CD14-positive monocyte (primary cell): ENCODE data around the gene SUMO3. TPM values are rescaled to one million over a fixed set of nuclear protein-coding genes. Genes with fewer than 3 reads are reported as not detected.

ENCODE experiments used
- DNase-seq, 3 donors: peaks; one replicate each; pipeline ENCODE4 v3.0.0-alpha.2; 2011 to 2022
- H2AFZ ChIP-seq: 2 replicates; pipeline ENCODE4 v1.6.0; 2012; ENCODE audit warnings: mild to moderate bottlenecking, low read depth, low read length, inconsistent platforms; ENCODE audit not compliant: insufficient read depth, poor library complexity, severe bottlenecking
- H3K27ac ChIP-seq, 2 donors: 1 replicate in 1 of 2; 2 replicates in 1 of 2; pipeline ENCODE4 v1.5.1; 2012 to 2013; ENCODE audit warnings: low read length in 2 of 2, control low read depth in 1 of 2, inconsistent platforms in 1 of 2, low read depth in 1 of 2, mild to moderate bottlenecking in 1 of 2
- H3K27me3 ChIP-seq, 2 donors: one replicate each; pipeline versions ENCODE4 v1.6.0 to v1.6.1; 2011 to 2013; ENCODE audit warnings: low read length in 2 of 2; ENCODE audit not compliant: control insufficient read depth in 2 of 2, insufficient read depth in 2 of 2
- H3K36me3 ChIP-seq, 2 donors: replicated peaks in 1 of 2; 1 replicate in 1 of 2; 2 replicates in 1 of 2; pipeline versions ENCODE4 v1.5.1 to v1.6.1; 2012 to 2013; ENCODE audit warnings: low read length in 2 of 2, control low read depth in 1 of 2, inconsistent platforms in 1 of 2, mild to moderate bottlenecking in 1 of 2; ENCODE audit not compliant: insufficient read depth in 2 of 2, control insufficient read depth in 1 of 2
- H3K4me1 ChIP-seq, 2 donors: 1 replicate in 1 of 2; 2 replicates in 1 of 2; pipeline versions ENCODE4 v1.5.1 to v1.6.1; 2012 to 2013; ENCODE audit warnings: low read length in 2 of 2, control low read depth in 1 of 2, inconsistent platforms in 1 of 2, mild to moderate bottlenecking in 1 of 2, moderate library complexity in 1 of 2; ENCODE audit not compliant: insufficient read depth in 2 of 2, control insufficient read depth in 1 of 2
- H3K4me2 ChIP-seq: replicated peaks from 2 replicates; pipeline ENCODE3; 2012; ENCODE audit warnings: low read length, moderate library complexity, mild to moderate bottlenecking; ENCODE audit not compliant: poor library complexity, severe bottlenecking; ENCODE audit errors: extremely low read depth
- H3K4me3 ChIP-seq, 3 experiments: fragments of 200-600 bp in 1 of 3; sonication (generic) in 1 of 3; replicated peaks in 1 of 3; 1 replicate in 2 of 3; 2 replicates in 1 of 3; pipeline ENCODE4 v1.5.1; 2011 to 2013; ENCODE audit warnings: low read length in 3 of 3, mild to moderate bottlenecking in 3 of 3, control low read depth in 2 of 3, low read depth in 2 of 3, inconsistent platforms in 1 of 3, moderate library complexity in 1 of 3
- H3K79me2 ChIP-seq: 2 replicates; pipeline ENCODE4 v1.6.0; 2012; ENCODE audit warnings: mild to moderate bottlenecking, control low read depth, inconsistent platforms, low read length, moderate library complexity; ENCODE audit not compliant: insufficient read depth
- H3K9ac ChIP-seq: 2 replicates; pipeline ENCODE4 v1.6.0; 2017; ENCODE audit warnings: low read length, mild to moderate bottlenecking; ENCODE audit not compliant: insufficient read depth, poor library complexity, severe bottlenecking
- H3K9me3 ChIP-seq, 2 donors: replicated peaks in 1 of 2; 1 replicate in 1 of 2; 2 replicates in 1 of 2; pipeline versions ENCODE4 v1.5.1 to v1.6.1; 2012 to 2013; ENCODE audit warnings: low read length in 2 of 2, control low read depth in 1 of 2; ENCODE audit not compliant: control insufficient read depth in 1 of 2, insufficient read depth in 1 of 2
- H4K20me1 ChIP-seq: 2 replicates; pipeline ENCODE4 v1.6.0; 2012; ENCODE audit warnings: mild to moderate bottlenecking, low read length, control low read depth, moderate library complexity; ENCODE audit not compliant: insufficient read depth
- H3K27ac Mint-ChIP-seq, 7 donors: one replicate each; pipeline ENCODE4 v1.8.0; 2020; ENCODE audit warnings: mild to moderate bottlenecking in 7 of 7, mixed read lengths in 7 of 7, moderate library complexity in 6 of 7, inconsistent platforms in 2 of 7
- H3K27me3 Mint-ChIP-seq, 3 donors: one replicate each; pipeline ENCODE4 v1.8.0; 2021 to 2022; ENCODE audit warnings: low read depth in 3 of 3, mild to moderate bottlenecking in 3 of 3, mixed read lengths in 3 of 3, moderate library complexity in 3 of 3, inconsistent platforms in 1 of 3
- H3K36me3 Mint-ChIP-seq, 2 donors: one replicate each; pipeline ENCODE4 v1.8.0; 2020; ENCODE audit warnings: mixed read lengths in 2 of 2, inconsistent platforms in 1 of 2, mild to moderate bottlenecking in 1 of 2
- H3K4me1 Mint-ChIP-seq: one replicate; pipeline ENCODE4 v1.8.0; 2020; ENCODE audit warnings: mild to moderate bottlenecking, mixed read lengths
- H3K4me3 Mint-ChIP-seq, 2 donors: one replicate each; pipeline ENCODE4 v1.8.0; 2020; ENCODE audit warnings: mild to moderate bottlenecking in 2 of 2, mixed read lengths in 2 of 2, moderate library complexity in 1 of 2
- H3K9me3 Mint-ChIP-seq, 7 donors: one replicate each; pipeline ENCODE4 v1.8.0; 2020 to 2022; ENCODE audit warnings: mixed read lengths in 7 of 7, mild to moderate bottlenecking in 6 of 7, moderate library complexity in 6 of 7, inconsistent platforms in 2 of 7
- WGBS: methylation state at CpG from one replicate; pipeline ENCODE4 v1.1.5; 2013; ENCODE audit warnings: missing lambda C conversion rate; ENCODE audit not compliant: insufficient coverage; 5-methylcytosine and 5-hydroxymethylcytosine counted together
- intact Hi-C, 2 donors: fragments of 100-400 bp; cut with micrococcal nuclease; formaldehyde crosslinking; loops; one replicate each; pipeline versions ENCODE4 v1.15.0 to v1.15.1; 2023
- polyA plus RNA-seq, 3 donors: library from polyadenylated mRNA; depleted of rRNA in 1 of 3; unstranded in 2 of 3; stranded (reverse) in 1 of 3; fragments of 300-500 nt in 2 of 3; fragments of >200 nt in 1 of 3; fragmentation: Illumina TruSeq in 2 of 3; gene quantifications; 1 replicate in 2 of 3; 2 replicates in 1 of 3; pipeline ENCODE4 v1.2.3, GENCODE V29; 2012 to 2021
- TF ChIP-seq, protein P1 (sequence below): fragments of 200-600 bp; IDR thresholded peaks from one replicate; pipeline ENCODE4 v1.8.0; 2022; ENCODE audit warnings: antibody characterized with exemption, mild to moderate bottlenecking

SUMO3 gene
- polyA plus RNA-seq, 3 donors: 70.9 to 112 (median 109) TPM

GRCh38 chr21:44757731-44758130, 60.1 kb downstream of the SUMO3 start:
- H3K4me1 Mint-ChIP-seq: peaks cover 4% of the 10 kb centered on the region
- H3K36me3 ChIP-seq: no peaks in the 10 kb centered on the region
- H4K20me1 ChIP-seq: no peaks in the 10 kb centered on the region
- H2AFZ ChIP-seq: no peak overlapping the region
- H3K79me2 ChIP-seq: no peaks in the 10 kb centered on the region
- intact Hi-C loops: no loop called here
- TF ChIP-seq, protein P1, sequence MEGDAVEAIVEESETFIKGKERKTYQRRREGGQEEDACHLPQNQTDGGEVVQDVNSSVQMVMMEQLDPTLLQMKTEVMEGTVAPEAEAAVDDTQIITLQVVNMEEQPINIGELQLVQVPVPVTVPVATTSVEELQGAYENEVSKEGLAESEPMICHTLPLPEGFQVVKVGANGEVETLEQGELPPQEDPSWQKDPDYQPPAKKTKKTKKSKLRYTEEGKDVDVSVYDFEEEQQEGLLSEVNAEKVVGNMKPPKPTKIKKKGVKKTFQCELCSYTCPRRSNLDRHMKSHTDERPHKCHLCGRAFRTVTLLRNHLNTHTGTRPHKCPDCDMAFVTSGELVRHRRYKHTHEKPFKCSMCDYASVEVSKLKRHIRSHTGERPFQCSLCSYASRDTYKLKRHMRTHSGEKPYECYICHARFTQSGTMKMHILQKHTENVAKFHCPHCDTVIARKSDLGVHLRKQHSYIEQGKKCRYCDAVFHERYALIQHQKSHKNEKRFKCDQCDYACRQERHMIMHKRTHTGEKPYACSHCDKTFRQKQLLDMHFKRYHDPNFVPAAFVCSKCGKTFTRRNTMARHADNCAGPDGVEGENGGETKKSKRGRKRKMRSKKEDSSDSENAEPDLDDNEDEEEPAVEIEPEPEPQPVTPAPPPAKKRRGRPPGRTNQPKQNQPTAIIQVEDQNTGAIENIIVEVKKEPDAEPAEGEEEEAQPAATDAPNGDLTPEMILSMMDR: no peak
- H3K9ac ChIP-seq: no peak overlapping the region
- peaks cover 2 to 3% of the 10 kb centered on the region in 2 donors for H3K4me1 ChIP-seq
- H3K36me3 Mint-ChIP-seq: no peaks in the 10 kb centered on the region
- no peaks in the 10 kb centered on the region for H3K9me3 ChIP-seq
- 95% methylated on average over 3 of the region's 6 CpGs for WGBS
- no peak overlapping the region for H3K4me3 Mint-ChIP-seq
- DNase-seq: no peak
- H3K27ac ChIP-seq: no peak overlapping the region
- no peak overlapping the region for H3K4me2 ChIP-seq
- no peak overlapping the region for H3K27ac Mint-ChIP-seq
- H3K27me3 ChIP-seq: no peaks in the 10 kb centered on the region
- no peak overlapping the region for H3K4me3 ChIP-seq
- H3K27me3 Mint-ChIP-seq: peaks cover 2 to 8% (median 4%) of the 10 kb centered on the region in 3 donors
- peaks cover 0 to 7% (median 2%) of the 10 kb centered on the region in 7 donors for H3K9me3 Mint-ChIP-seq

DNA sequence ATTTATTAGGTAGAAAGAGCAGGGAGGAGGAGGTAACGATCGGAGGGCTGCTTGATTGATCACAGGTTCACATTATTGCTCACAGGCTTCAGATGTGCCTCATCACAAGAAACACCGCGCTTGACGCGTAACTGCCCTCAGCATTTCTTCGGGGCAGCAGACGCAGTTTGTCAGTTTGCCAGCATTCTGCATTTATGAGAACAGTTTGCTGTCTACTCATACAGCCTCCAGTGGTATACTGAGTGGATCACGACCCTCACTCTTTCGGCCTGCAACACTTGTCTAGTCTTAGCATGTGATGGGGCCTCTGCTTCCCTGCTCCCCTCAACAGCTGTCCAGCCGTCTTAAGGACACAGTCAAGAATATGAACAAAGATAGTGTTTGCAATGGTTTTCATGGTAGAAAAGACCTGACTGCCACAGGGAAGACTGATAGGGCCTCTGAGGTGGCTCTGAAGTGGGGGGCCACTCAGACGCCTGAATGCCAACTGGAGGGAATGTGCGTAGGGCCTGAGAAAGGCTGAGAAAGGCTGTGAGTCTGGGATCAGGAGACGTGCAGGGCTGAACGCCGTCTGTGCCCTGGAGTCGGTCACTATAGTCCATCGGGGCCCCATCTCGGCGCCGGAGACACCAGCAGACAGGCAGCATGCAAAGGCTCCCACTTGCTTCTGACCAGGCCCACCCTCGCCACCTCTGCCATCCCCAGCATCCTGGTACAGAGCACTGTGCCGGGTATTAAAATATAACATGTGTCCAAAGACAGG, 61.3 kb downstream of the SUMO3 start:
- no peak overlapping the region for H3K4me2 ChIP-seq
- H3K27ac Mint-ChIP-seq: peak overlapping the region in 1 of 7 donors; percentile 50
- peaks cover 7 to 10% of the 10 kb centered on the region in 2 donors for H3K4me1 ChIP-seq
- H4K20me1 ChIP-seq: no peaks in the 10 kb centered on the region
- H3K9me3 Mint-ChIP-seq: peaks cover 0 to 7% (median 2%) of the 10 kb centered on the region in 7 donors
- no peaks in the 10 kb centered on the region for H3K36me3 Mint-ChIP-seq
- WGBS: 95% methylated on average over 20 of the region's 23 CpGs
- H3K9ac ChIP-seq: no peak overlapping the region
- peaks cover 4 to 8% (median 4%) of the 10 kb centered on the region in 3 donors for H3K27me3 Mint-ChIP-seq
- H3K27ac ChIP-seq: no peak overlapping the region
- H3K4me1 Mint-ChIP-seq: peaks cover 8% of the 10 kb centered on the region
- H3K36me3 ChIP-seq: no peaks in the 10 kb centered on the region
- no peaks in the 10 kb centered on the region for H3K27me3 ChIP-seq
- no peak overlapping the region for H3K4me3 ChIP-seq
- no peak overlapping the region for H3K4me3 Mint-ChIP-seq
- intact Hi-C loops: no loop called here
- TF ChIP-seq, protein P1: no peak
- DNase-seq: no peak
- H3K9me3 ChIP-seq: no peaks in the 10 kb centered on the region
- no peak overlapping the region for H2AFZ ChIP-seq
- H3K79me2 ChIP-seq: no peaks in the 10 kb centered on the region

Other genes starting within 250 kb of the SUMO3 start
- gene KRTAP10-4, start 244.3 kb downstream of the SUMO3 start, polyA plus RNA-seq: not detected
- not detected for gene KRTAP10-5, start 237.5 kb downstream of the SUMO3 start, polyA plus RNA-seq
- gene KRTAP10-6, start 225.6 kb downstream of the SUMO3 start, polyA plus RNA-seq: not detected
- gene KRTAP10-7, start 217.5 kb downstream of the SUMO3 start, polyA plus RNA-seq: not detected
- not detected for gene KRTAP10-8, start 206.0 kb downstream of the SUMO3 start, polyA plus RNA-seq
- not detected for gene KRTAP10-9, start 191.0 kb downstream of the SUMO3 start, polyA plus RNA-seq
- not detected for gene KRTAP10-10, start 180.7 kb downstream of the SUMO3 start, polyA plus RNA-seq
- gene KRTAP10-11, start 171.6 kb downstream of the SUMO3 start, polyA plus RNA-seq: not detected
- gene KRTAP12-4, start 163.4 kb downstream of the SUMO3 start, polyA plus RNA-seq: not detected
- not detected for gene KRTAP12-3, start 160.1 kb downstream of the SUMO3 start, polyA plus RNA-seq
- gene KRTAP12-2, start 151.1 kb downstream of the SUMO3 start, polyA plus RNA-seq: not detected
- not detected for gene KRTAP12-1, start 135.9 kb downstream of the SUMO3 start, polyA plus RNA-seq
- not detected for gene KRTAP10-12, start 120.9 kb downstream of the SUMO3 start, polyA plus RNA-seq
- gene TSPEAR, start 106.5 kb downstream of the SUMO3 start, polyA plus RNA-seq: not detected
- 100 to 1,000 TPM in 1 of 3 donors, 10 to 100 TPM in 2; 22.5 to 123 (median 31.0) TPM for gene UBE2G2, start 16.2 kb downstream of the SUMO3 start, polyA plus RNA-seq
- gene PTTG1IP, start 55.6 kb upstream of the SUMO3 start, polyA plus RNA-seq: 100 to 1,000 TPM; 118 to 238 (median 206) TPM
- gene ITGB2, start 102.8 kb upstream of the SUMO3 start, polyA plus RNA-seq: 1,000 to 10,000 TPM; 1,470 to 1,628 (median 1,602) TPM
- gene SLX9, start 122.0 kb upstream of the SUMO3 start, polyA plus RNA-seq: 1 to 10 TPM; 7.5 to 9.0 (median 9.0) TPM